Testis (tissue), 2 donors: ENCODE data around the gene SNX10.

ENCODE experiments used
- CTCF ChIP-seq, 3 experiments: fragments of 450-650 bp in 2 of 3; fragments of 200-600 bp in 1 of 3; sonication (generic) in 1 of 3; IDR thresholded peaks; one replicate each; pipeline ENCODE4 v1.5.1; 2016 to 2019; ENCODE audit warnings: antibody characterized with exemption in 3 of 3, mild to moderate bottlenecking in 2 of 3, moderate library complexity in 1 of 3
- POLR2A ChIP-seq: fragments of 450-650 bp; IDR thresholded peaks from one replicate; pipeline ENCODE4 v1.6.1; 2017; ENCODE audit warnings: antibody characterized with exemption, mild to moderate bottlenecking, moderate library complexity

GRCh38 chr7:26293569-26294308 is 2.1 kb downstream of the SNX10 start:
- TF ChIP-seq POLR2A, result no peak
- TF ChIP-seq CTCF (IDR thresholded peaks at IDR 0.05), result no peak
